Fibroblast of villous mesenchyme (primary cell): ENCODE data around the gene FAM72B. TPM values are rescaled to one million over a fixed set of nuclear protein-coding genes. Genes with fewer than 3 reads are reported as not detected.
"Not testable (repeated sequence)": the region's sequence is repeated elsewhere in the genome, so short reads cannot be mapped to it uniquely, and the experiment has no call there.

Experiments
- DNase-seq: peaks from one replicate; pipeline ENCODE4 v3.0.0-alpha.2; 2010; ENCODE audit warnings: low read depth
- H3K4me3 ChIP-seq: 2 replicates; pipeline ENCODE4 v1.5.1; 2011; ENCODE audit warnings: low read depth, mild to moderate bottlenecking, low read length
- total RNA-seq: library from RNA; depleted of rRNA; stranded (reverse); fragments of >200 nt; gene quantifications from 2 replicates; pipeline ENCODE4 v1.2.3, GENCODE V29; 2012

The FAM72B gene
- total RNA-seq, 1 donor = 5.2 TPM

DNA sequence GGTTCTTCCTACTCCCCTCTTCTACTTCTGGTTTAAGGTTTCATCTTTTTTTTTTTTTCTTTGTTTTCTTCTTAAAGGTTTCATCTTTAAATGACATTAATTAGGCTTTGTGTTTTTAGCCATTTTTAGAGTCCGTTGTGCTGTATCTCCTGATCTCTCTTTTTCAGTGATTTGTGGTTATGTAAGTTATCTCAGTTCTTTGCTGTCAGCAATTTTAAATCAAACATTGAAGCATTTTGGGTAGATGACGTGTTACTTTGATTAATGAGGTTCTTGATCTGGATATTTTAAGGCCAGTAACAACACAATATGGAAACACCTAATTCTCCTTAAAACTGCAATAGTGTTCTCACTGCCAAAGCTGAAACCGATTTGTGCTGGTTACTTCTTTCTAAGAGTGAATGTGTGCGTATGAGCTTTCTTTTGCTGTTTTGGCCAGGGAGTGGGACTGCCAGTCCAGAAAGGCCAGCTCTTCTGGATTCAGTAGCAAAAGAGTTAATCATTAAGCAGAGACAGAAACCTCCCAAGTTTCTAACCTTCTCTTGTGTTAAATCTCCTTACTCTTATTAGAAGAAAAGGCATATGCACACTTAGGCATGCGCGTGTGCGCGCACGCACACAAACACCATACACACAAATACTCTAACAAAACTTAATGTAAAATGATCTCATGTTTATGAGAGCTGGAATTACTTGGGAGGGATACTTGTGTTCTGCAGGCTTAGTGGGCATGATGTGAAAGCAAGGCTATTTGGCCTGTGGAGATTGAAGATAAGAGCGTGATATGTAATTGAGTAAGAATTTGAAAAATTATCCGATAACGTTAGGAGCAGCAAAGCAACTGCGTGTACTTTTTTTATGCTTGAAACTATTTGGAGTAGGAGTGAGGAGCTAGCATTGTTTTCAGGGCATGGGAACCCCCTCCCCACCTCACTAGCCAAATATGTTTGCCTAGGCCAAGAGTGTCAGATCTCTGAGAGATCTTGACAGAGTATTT, 17.1 kb upstream of the FAM72B start:
- not testable (repeated sequence) for H3K4me3 ChIP-seq

DNA sequence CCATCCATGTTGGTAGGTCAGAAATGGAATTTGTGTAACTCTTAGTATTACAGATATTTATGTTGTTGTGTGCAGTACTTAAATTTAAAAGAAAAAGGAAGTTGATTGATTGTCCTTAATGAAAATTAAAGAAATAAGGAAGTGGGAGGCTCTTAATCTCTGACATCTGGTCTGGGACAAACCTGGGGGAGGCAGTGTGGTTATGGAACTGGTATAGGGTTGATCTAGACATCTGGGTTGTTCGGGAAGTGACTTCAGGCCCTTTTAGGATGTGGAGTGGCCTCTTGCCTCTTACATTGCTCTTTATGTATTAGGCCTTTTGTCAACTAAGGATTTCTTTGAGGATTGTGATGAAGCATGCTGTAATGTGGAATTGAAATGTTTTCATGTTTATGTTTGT, 16.1 kb upstream of the FAM72B start:
- not testable (repeated sequence) for DNase-seq, H3K4me3 ChIP-seq

More for the DNA sequence above, 17.1 kb upstream of the FAM72B start:
- peak; percentile 64 for DNase-seq

DNA sequence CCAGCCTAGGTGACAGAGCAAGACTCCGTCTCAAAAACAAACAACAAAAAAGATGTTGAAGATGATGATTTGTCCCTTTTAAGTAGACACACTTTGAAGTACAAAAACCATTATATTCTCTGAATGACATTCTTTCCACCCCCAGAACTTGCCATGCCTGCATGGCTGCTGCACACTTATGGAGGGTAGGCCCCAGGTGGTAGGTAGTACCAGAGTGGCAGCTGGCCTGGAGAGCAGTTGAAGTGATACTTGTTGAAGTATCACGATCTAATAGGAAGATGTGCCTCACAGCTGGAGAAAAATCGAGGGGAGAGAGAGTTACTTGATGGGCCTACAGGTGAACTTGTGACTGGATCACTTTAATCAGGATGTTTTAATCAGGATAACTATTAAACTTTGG, 15.6 kb upstream of the FAM72B start:
- not testable (repeated sequence) for DNase-seq, H3K4me3 ChIP-seq

DNA sequence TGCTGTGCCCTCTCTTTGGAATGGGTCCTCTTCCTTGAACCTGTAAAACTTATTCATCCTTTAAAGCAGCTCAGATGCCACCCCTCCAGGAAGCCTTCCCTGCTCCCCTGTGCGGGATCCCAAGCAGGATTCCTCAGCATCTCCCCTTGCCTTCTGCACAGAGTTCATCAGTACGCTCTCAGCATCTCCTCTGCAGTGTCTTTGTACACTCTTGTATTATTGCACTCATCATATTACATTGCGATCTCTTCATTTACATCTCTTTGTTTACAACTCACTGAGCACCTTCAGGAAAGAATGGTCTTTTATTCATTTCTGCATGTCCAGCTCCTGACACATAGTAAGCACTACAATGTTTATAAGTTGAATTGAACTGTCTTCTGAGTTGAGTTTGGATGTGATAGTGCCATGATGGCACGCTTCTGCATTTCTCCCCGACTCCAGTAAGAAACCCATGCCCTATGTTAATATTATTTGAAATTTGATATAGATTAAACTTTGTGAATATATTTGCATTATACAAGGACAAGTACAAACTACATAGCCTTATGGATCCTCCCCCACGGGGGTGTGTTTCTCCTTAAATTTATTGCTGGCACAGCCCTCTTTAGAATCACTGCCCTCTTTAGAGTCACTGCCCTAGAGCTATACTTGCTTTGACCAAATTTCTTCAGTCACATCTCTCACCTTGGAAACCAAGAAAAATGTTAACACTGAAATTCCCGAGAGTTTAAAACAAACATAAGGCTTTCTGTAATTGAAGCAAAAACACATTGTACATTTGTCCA, 13.1 kb upstream of the FAM72B start:
- not testable (repeated sequence) for DNase-seq, H3K4me3 ChIP-seq

DNA sequence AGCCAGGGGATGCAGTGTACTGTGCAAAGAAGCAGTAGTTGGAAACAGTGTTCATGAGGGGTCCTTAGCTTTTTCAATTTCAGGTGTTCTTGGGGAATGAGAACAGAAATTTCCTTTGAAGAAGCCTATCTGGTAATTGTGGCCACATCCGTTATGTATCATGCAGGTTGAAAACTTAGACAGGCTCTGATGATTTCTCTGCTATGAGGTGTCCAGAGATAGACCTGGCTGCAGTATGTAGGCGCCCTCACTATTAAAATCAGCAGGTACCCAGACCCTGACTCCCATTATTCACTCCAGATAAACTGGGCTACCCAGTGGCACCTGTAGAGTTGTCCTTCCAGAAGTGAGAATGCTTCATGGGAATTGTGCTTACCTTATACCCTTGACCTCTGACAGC, 8.4 kb upstream of the FAM72B start:
- H3K4me3 ChIP-seq, DNase-seq: not testable (repeated sequence)

DNA sequence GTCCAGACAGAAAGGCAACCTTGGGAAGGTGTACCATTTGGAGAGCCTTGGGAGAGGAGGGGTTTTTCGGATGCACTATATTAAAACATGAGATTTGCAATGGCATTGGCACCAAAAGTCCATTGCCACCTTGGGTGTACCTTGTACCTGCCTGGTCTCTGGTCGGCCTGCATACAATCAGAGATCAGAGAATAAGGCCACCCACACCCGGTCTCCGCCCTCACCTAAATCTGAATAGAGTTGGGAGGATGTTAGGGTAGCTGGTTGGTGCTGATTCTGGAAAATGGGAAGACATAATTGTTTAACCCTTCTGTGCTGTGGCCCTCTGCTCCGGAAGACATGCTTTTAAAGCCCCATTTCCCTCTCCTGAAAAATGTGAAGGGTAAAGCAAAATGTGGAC, 3.8 kb upstream of the FAM72B start:
- not testable (repeated sequence) for DNase-seq
- peak overlapping the region; percentile 45 for H3K4me3 ChIP-seq

DNA sequence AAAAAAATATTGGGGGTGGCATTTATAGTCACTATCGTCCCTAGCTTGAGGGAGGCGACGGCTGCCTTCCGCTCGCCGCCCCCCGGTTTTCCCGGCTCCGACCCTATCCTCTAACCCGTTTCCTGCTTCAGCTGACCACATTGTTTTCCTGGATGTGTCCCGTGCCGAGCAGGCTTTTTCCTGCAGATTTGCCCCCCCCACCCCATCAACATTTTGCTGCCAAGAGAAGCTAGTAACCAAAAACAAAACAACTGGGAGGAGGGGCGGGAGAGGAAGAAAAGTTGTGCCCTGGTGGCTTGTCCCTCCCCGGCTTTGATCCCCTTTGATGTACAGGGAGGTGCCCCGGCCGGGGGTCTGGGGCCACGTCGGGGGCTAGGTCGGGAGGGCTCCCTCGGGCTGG, 2.1 kb upstream of the FAM72B start:
- not testable (repeated sequence) for H3K4me3 ChIP-seq, DNase-seq

DNA sequence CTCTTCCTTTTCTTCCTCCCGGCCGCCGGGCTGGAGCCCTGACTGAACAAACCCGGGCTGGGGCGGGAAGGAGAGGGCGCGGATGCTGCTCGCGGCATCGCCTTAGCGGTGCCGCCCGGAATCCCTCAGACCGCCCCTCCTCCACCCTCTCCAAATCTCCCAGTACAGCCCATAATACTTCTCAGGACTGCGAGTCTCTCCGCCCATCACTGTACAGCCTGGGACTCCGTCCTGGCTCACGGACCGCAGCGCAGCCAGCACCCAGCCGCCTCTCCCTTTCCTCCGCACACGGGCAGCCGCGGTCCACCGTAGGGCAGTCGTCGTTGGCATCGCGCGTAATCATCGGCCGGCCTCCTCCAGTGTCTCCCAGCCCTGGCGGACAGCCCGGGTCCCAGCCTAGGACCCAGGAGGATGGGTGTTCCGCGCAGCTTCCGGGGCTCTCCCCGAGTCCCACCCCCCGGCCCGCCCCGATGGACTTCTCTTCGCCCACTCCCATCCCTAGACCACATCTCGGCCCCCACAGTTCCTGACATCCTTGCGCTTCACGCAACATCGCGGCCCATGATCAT, 1.1 kb upstream of the FAM72B start:
- not testable (repeated sequence) for DNase-seq
- peak overlapping the region; percentile 44 for H3K4me3 ChIP-seq

DNA sequence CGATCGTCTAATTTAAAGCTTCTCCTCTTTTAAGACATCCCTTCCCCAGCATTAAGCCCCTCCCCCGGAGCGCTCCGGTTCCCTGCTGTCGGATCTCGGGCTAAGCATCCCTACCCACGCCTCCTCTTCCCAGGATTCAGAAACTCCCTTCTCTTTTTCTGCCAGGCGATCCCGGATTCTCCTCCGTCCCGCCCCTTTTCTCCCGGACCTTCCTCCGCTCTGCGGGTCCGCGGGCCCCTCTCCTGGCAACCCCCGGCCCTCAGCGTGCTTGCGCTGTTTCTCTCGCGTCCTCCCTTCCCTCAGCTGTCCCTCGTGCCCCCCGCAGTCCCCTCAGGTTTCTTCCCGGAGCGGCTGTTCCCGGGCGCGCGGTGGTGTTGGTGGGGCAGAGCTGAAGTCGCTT, 273 bp downstream of the FAM72B start:
- peak overlapping the region; percentile 54 for H3K4me3 ChIP-seq
- peak; percentile 1 for DNase-seq

DNA sequence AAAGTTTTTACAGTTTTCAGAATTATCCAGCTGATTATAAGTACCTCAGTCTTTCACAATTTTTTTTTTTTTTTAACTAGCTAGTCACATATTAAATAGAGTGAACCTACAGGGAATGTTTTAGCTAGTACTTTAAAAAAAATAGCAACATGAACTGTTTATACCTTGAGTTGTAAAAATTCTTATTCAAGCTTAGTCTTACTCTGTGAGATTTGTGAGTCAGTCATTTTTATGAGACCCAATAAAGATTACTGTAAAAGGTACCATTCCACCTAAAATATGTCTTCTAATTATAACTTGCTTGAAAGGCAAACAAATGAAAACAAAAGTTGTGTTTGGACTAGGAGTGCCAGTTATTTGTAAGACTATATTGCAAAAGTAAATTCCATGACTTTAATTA, 5.9 kb downstream of the FAM72B start:
- not testable (repeated sequence) for DNase-seq, H3K4me3 ChIP-seq

DNA sequence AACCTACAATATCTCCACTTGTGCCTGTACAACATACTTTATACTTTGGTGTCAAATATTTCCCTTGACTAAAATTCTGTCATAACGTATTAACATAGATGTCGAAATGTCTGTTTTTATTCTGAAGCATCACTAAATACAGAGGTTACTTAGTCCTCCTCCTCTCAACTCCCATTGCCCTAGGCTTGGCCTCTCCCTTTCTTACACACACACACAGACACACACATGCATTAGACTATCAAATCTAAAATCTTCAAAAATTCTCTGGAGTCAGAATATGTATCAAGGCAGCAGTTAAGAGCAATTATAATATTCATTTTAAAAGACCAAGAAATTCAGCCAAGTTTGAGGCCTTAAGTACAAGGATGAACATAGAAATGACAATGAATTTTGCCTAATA, 7.5 kb downstream of the FAM72B start:
- DNase-seq, H3K4me3 ChIP-seq: not testable (repeated sequence)

DNA sequence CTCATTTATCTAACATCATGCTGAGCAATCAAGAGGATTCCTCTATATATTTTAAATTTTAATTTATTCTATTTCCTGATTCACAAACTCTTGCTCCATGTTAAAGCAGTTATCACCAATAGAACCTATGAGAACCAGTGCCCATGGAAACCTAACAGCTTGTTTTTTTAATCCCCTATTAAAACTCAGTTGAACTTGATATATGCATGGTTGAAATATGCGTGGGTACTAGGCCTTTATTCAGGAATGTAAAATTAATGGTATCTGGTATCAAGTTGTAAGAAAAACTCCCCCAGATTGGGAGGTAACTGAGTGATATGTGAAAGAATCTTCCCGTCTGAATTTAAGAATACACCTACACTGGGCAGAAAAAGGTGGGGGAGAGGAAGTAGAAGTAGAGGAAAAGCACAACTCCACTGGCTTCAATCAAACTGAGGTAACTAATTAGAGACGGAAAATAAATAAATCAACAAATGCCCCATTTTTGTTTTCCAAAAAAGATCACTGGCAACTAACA, 15.9 kb downstream of the FAM72B start:
- H3K4me3 ChIP-seq, DNase-seq: not testable (repeated sequence)

DNA sequence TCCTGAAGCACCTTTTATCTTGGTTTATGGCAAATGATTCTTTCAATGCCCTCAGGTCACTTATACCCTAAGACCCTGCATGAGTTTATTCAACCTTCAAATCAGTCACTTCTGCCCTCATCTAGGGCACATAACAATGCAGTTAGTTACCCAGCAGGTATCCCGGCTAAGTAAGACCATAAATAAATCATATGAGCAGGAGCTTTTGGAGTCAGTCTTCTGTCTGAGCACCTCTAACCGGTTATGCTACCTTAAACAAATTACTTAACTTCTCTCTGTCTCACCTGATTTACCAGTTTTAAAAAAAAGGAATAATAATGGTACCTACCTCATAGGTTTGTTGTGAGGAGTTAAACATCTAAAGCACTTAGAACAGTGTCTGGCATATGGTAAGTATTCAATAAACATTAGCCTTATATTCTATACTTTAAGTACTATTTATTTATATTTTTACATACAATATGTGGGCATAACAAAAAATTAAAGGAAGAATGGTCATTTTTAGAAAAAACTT, 16.9 kb downstream of the FAM72B start:
- not testable (repeated sequence) for H3K4me3 ChIP-seq, DNase-seq

DNA sequence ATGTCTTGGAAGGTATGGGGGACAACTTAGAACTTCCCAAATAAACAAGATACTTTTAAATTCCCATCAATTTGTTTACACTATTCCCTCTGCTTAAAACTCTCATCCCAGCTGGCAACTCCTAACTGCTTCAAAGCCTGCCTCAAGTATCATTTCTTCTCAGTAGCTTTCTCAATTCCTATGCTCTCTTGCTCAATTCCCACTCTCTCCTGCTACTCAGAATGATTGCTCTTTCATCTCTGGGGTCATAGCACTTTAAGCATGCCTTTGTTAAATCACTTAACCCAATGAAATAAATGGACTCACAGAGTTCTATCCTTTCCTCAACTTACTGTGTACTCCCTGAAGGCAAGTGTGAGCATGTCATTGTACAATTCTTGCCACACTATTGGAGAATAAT, 18.8 kb downstream of the FAM72B start:
- DNase-seq = peak; percentile 27
- not testable (repeated sequence) for H3K4me3 ChIP-seq

DNA sequence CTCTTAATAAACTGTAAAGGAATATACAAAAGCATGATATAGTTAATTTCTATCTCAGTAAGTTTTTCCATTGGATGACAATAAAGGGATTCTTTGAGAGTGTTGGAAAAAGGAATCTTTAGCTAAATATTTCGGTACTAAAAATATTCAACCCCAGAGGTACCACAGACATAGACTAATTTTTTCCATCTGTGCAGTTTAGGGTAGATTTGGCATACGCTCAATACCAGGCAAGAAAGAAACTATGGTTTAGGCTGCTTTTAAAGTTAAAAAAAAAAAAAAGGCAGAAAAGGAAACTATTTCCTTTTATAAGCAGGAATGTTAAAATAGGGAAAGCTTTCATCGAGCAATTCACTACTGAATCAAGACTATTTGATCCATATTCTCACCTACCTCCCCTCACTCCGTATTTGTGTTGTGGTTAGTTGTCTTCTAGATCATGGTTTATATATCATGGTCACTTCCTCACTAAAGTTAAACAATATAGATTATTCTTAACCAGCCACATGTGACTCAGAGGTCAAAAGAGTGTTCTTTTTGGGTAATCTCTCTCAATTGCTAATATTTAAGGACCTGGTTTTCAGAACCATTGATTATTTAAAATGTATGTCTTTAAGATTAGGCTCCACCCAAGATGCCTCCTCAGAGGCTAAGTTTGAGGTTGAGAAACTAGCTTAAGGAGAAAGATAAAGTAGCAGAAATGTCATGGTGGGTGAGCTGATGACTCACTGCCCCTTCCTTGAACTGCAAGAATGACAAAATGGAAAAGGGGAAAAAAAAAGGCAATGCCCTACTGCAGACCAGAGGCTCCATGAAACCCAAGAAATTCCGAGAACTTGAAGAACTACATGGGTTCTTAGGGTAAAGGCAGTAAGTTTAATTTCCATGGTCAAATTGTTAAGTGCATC, 20.0 kb downstream of the FAM72B start:
- H3K4me3 ChIP-seq = not testable (repeated sequence)
- DNase-seq = peak; percentile 74

DNA sequence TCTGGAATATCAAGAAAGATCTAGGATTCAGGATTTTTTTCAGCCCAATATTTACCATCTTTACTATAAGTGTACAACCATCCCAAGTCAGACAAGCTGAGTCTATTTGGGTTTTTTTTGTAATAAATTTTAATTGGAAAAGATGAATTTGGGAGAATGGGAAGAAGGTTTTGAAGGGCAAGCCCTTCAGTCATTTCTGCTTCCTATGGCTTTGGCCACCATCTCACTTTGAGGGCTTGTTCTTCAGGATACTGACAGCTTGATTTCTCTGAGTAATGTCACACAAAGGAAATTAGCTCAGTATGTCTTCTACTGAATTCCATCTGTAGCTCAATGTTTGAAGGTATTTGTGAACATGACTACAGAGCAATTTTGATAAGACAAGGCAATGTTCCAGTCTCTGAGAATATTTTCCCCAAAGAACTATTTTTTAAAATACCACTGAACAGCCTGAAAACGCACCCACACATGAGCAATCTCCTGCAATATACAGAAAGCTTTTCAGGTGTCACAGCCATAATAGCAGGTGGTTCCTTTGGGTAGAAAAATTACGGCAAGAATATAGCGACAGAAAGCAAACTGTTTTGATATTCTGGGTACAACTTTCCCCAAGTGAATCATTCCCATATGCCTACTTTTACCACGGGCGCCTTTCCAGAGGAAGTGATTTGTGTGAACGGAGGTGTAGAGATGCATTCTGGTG, 22.8 kb downstream of the FAM72B start:
- DNase-seq, H3K4me3 ChIP-seq: not testable (repeated sequence)

DNA sequence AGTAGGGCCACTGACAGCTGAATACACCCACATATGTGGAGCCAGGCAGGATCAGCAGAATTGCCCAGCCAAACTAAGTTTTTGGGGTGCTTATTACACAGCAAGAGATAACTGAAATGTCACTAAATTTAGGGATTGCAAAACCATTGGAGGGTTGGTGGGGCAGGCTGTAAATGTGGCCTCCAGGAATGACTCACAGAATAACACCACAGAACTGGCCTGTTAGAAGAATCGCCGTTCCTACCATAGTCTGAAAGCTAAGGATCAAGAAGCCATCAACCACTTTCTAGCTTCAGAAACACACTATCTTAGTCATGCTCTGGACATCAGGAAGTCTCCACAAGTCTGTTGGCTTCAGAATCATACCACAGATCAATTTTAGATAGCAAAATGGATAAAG, 24.0 kb downstream of the FAM72B start:
- not testable (repeated sequence) for H3K4me3 ChIP-seq, DNase-seq
